RWPE2 (cell line): Measurements from ENCODE around the gene RTTN.

Experiments used
- ATAC-seq: fragments of 200-7000 bp; cut with Tn5 transposase; 3 replicates; pipeline ENCODE4 v1.9.1; 2021; ENCODE audit warnings: low read depth
- DNase-seq: peaks from one replicate; pipeline ENCODE4 v3.0.0-alpha.2; 2020; ENCODE audit warnings: low spot score
- H3K27ac ChIP-seq: fragments of 450-650 bp; 2 replicates; pipeline ENCODE4 v1.5.1; 2017; ENCODE audit warnings: mild to moderate bottlenecking; ENCODE audit not compliant: poor library complexity, severe bottlenecking
- H3K27me3 ChIP-seq: fragments of 250-450 bp; sonication (Bioruptor Pico); 2 replicates; pipeline ENCODE4 v1.5.1; 2021; ENCODE audit warnings: mild to moderate bottlenecking, moderate library complexity; ENCODE audit not compliant: insufficient read depth, poor library complexity, severe bottlenecking
- H3K36me3 ChIP-seq: fragments of 250-450 bp; sonication (Bioruptor Pico); 2 replicates; pipeline ENCODE4 v1.5.1; 2020; ENCODE audit warnings: low read depth, mild to moderate bottlenecking, moderate library complexity
- H3K4me1 ChIP-seq: fragments of 250-450 bp; sonication (Bioruptor Pico); 2 replicates; pipeline ENCODE4 v1.5.1; 2021; ENCODE audit warnings: mild to moderate bottlenecking, moderate library complexity; ENCODE audit not compliant: insufficient read depth, poor library complexity, severe bottlenecking
- H3K4me3 ChIP-seq: fragments of 250-450 bp; sonication (Bioruptor Pico); 2 replicates; pipeline ENCODE4 v1.5.1; 2021; ENCODE audit warnings: mild to moderate bottlenecking, moderate library complexity; ENCODE audit not compliant: severe bottlenecking
- H3K9me3 ChIP-seq: fragments of 250-450 bp; sonication (Bioruptor Pico); 2 replicates; pipeline ENCODE4 v1.5.1; 2021; ENCODE audit warnings: mild to moderate bottlenecking, moderate library complexity; ENCODE audit not compliant: severe bottlenecking
- TF ChIP-seq, protein P1 (sequence below): fragments of 450-650 bp; IDR thresholded peaks from one replicate; pipeline ENCODE4 v1.5.1; 2017; ENCODE audit warnings: mild to moderate bottlenecking, moderate library complexity; ENCODE audit not compliant: poor library complexity, severe bottlenecking

RTTN gene

DNA sequence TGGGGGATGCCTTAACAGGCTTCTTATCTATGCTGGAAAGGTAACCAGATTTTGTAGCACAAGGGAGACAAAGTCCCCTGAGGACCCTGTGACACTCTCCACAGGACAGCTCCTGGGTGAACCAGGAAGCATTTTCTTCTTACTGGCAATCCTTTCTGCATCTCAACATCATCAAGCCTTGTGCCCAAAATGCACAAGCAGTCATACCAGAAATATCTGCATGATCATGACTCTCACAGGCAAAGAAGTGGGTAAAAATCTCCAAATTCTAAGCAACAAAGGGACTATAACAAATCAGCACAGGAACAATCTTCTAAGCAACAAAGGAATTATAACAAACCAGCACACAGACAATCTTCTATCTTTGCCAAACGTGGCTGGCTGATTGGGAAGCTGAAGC lies 158.7 kb downstream of the RTTN start:
- TF ChIP-seq, protein P1, sequence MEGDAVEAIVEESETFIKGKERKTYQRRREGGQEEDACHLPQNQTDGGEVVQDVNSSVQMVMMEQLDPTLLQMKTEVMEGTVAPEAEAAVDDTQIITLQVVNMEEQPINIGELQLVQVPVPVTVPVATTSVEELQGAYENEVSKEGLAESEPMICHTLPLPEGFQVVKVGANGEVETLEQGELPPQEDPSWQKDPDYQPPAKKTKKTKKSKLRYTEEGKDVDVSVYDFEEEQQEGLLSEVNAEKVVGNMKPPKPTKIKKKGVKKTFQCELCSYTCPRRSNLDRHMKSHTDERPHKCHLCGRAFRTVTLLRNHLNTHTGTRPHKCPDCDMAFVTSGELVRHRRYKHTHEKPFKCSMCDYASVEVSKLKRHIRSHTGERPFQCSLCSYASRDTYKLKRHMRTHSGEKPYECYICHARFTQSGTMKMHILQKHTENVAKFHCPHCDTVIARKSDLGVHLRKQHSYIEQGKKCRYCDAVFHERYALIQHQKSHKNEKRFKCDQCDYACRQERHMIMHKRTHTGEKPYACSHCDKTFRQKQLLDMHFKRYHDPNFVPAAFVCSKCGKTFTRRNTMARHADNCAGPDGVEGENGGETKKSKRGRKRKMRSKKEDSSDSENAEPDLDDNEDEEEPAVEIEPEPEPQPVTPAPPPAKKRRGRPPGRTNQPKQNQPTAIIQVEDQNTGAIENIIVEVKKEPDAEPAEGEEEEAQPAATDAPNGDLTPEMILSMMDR: no peak
- peaks cover 37% of the 10 kb centered on the region for H3K4me1 ChIP-seq
- peaks cover 28% of the 10 kb centered on the region for H3K36me3 ChIP-seq
- no peaks in the 10 kb centered on the region for H3K9me3 ChIP-seq
- H3K4me3 ChIP-seq: peak overlapping the region; percentile 28
- DNase-seq (no peak), ATAC-seq (no peak)
- H3K27ac ChIP-seq: peak overlapping the region; percentile 95
- no peaks in the 10 kb centered on the region for H3K27me3 ChIP-seq

DNA sequence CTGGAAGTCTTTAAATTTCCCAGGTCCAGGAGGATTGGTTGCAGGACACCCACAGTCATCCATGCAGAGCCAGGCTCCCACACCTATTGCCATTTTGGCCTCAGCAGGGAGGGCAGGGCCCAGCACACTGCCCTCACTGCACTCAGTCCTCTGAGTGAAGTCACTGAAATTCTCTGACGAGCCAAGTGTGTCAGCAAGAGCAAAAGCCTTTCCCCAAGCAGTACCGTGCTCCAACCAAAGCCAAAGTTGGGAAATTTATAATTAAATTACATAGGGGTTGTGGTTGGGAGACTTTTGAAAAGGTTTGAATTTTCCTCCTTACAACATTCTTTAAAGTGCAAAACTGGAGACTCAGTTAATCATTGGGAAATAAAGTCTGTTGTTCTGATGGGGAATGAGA lies 159.3 kb downstream of the RTTN start:
- no peaks in the 10 kb centered on the region for H3K9me3 ChIP-seq
- DNase-seq (no peak), ATAC-seq (peak; percentile 43; the same call in 2 of the 3 replicates)
- H3K36me3 ChIP-seq: peaks cover 28% of the 10 kb centered on the region
- H3K27me3 ChIP-seq: no peaks in the 10 kb centered on the region
- H3K4me3 ChIP-seq: peak overlapping the region; percentile 28
- H3K27ac ChIP-seq: peak overlapping the region; percentile 95
- H3K4me1 ChIP-seq: peaks cover 37% of the 10 kb centered on the region
- TF ChIP-seq, protein P1: no peak

GRCh38 chr18:70044632-70045031 lies 160.9 kb downstream of the RTTN start:
- H3K27ac ChIP-seq: peak overlapping the region; percentile 95
- TF ChIP-seq, protein P1: no peak
- no peak for DNase-seq

DNA sequence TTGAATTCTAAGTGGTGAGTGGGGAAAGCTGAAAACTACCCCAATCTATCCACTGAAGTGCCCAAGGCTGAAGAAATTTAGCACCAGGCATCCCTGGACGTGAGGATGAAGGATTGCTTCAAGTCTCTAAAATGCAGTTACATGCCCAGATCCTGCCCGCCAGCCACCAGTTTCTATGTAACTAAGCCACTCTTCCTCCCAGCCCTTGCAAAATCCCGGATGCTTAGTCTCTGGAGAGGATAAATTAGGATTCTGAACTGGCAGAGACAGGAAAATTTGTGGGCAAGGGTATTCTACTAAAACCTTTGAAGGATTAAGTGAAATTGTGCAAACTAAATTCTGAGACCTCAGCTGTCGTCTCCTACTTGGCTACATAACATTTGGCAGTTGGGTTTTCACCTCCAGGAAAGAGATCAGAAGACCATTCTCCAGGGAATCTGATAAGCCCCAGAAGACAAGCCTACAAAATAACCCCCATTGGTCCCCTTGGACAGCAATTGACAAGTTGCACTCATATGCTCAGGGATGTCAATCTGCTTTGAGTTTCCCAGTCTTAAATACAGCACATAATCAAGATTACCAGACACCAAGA lies 163.9 kb downstream of the RTTN start:
- Histone ChIP-seq H3K9me3 (no peaks in the 10 kb centered on the region), H3K4me1 (peaks cover 35% of the 10 kb centered on the region), H3K27ac (no peak overlapping the region), H3K36me3 (peaks cover 55% of the 10 kb centered on the region), H3K27me3 (no peaks in the 10 kb centered on the region), H3K4me3 (no peak overlapping the region)
- TF ChIP-seq, protein P1: no peak
- ATAC-seq (no peak), DNase-seq (no peak)

More at GRCh38 chr18:70044632-70045031, 160.9 kb downstream of the RTTN start:
- H3K9me3 ChIP-seq: no peaks in the 10 kb centered on the region
- H3K4me1 ChIP-seq: peaks cover 45% of the 10 kb centered on the region
- H3K27me3 ChIP-seq: no peaks in the 10 kb centered on the region
- peak; percentile 91 for ATAC-seq
- no peak overlapping the region for H3K4me3 ChIP-seq
- peaks cover 34% of the 10 kb centered on the region for H3K36me3 ChIP-seq

DNA sequence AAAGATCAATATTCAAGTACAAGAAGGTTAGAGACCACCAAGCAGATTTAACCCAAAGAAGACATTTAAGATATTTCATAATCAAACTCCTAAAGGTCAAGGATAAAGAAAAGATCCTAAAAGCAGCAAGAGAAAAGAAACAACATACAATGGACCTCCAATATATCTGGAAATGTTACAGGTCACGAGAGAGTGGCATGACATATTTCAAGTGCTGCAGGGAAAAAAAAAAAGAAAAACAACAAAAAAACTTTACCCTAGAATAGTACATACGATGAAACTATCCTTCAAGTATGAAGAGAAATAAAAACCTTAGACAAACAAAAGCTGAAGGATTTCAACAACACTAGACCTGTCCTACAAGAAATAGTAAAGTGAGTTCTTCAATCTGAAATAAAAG lies 166.3 kb downstream of the RTTN start:
- H3K4me3 ChIP-seq: no peak overlapping the region
- H3K36me3 ChIP-seq: peaks cover 45% of the 10 kb centered on the region
- H3K27me3 ChIP-seq: no peaks in the 10 kb centered on the region
- DNase-seq (no peak), ATAC-seq (no peak)
- TF ChIP-seq, protein P1: no peak
- H3K9me3 ChIP-seq: no peaks in the 10 kb centered on the region
- H3K4me1 ChIP-seq: peaks cover 17% of the 10 kb centered on the region
- no peak overlapping the region for H3K27ac ChIP-seq
